ENCODE results near the gene ZNF566.

The ZNF566 gene

GRCh38 chr19:36436531-36436930 is 52.8 kb downstream of the ZNF566 start:
- no peak for DNase-seq

- no peak for DNase-seq
Observed at GRCh38 chr19:36423925-36424324, 65.4 kb downstream of the ZNF566 start.

- no peak for DNase-seq
Observed at GRCh38 chr19:36421749-36422481, 67.4 kb downstream of the ZNF566 start.

GRCh38 chr19:36420961-36421748 is 68.2 kb downstream of the ZNF566 start:
- DNase-seq, result no peak

- DNase-seq, result peak; percentile 48
Observed at GRCh38 chr19:36418287-36419001, 70.9 kb downstream of the ZNF566 start, which contains the start of gene ZFP82. Gene ZFP82 (minus strand): TSS chr19:36418644. CDS start chr19:36409789, 8,855 bp downstream.

- no peak for DNase-seq
Observed at GRCh38 chr19:36417752-36418286, 71.5 kb downstream of the ZNF566 start.

- DNase-seq, result no peak
Observed at GRCh38 chr19:36409841-36410240, 79.5 kb downstream of the ZNF566 start.

GRCh38 chr19:36408101-36408500 is 81.3 kb downstream of the ZNF566 start:
- no peak for DNase-seq

GRCh38 chr19:36404498-36404897 is 84.9 kb downstream of the ZNF566 start:
- no peak for DNase-seq

- DNase-seq, result no peak
Observed at GRCh38 chr19:36401475-36401874, 87.9 kb downstream of the ZNF566 start.

- no peak for DNase-seq
Observed at GRCh38 chr19:36398571-36398970, 90.8 kb downstream of the ZNF566 start.
